SW 1271 (cell line): ENCODE data around the gene ATP8A1.

Source experiments
- DNase-seq, 2 experiments: peaks; one replicate each; lab custom pipeline; 2025; lab: John Stamatoyannopoulos, UW

ATP8A1 gene

GRCh38 chr4:42626629-42627146 is 30.2 kb downstream of the ATP8A1 start:
- no peak for DNase-seq

- DNase-seq: no peak
Measured at GRCh38 chr4:42625329-42625728, 31.6 kb downstream of the ATP8A1 start.

- no peak for DNase-seq
Measured at GRCh38 chr4:42624551-42624950, 32.4 kb downstream of the ATP8A1 start.

GRCh38 chr4:42618023-42618422 is 38.9 kb downstream of the ATP8A1 start:
- no peak for DNase-seq

GRCh38 chr4:42617030-42617429 is 39.9 kb downstream of the ATP8A1 start:
- no peak for DNase-seq

- DNase-seq: no peak
Measured at GRCh38 chr4:42616572-42616971, 40.3 kb downstream of the ATP8A1 start.

GRCh38 chr4:42615131-42615763 is 41.7 kb downstream of the ATP8A1 start:
- DNase-seq: no peak

- DNase-seq: no peak
Measured at GRCh38 chr4:42612898-42613297, 44.0 kb downstream of the ATP8A1 start.

- DNase-seq: no peak
Measured at GRCh38 chr4:42610941-42611340, 46.0 kb downstream of the ATP8A1 start.

GRCh38 chr4:42609051-42609450 is 47.9 kb downstream of the ATP8A1 start:
- no peak for DNase-seq

GRCh38 chr4:42608551-42608950 is 48.4 kb downstream of the ATP8A1 start:
- DNase-seq: no peak

- no peak for DNase-seq
Measured at GRCh38 chr4:42607011-42607726, 49.7 kb downstream of the ATP8A1 start.

GRCh38 chr4:42605264-42605663 is 51.6 kb downstream of the ATP8A1 start:
- no peak for DNase-seq

- DNase-seq: no peak
Measured at GRCh38 chr4:42603862-42604261, 53.0 kb downstream of the ATP8A1 start.

- DNase-seq: no peak
Measured at GRCh38 chr4:42600578-42600977, 56.3 kb downstream of the ATP8A1 start.

- DNase-seq: no peak
Measured at GRCh38 chr4:42596918-42597317, 60.0 kb downstream of the ATP8A1 start.

- DNase-seq: no peak
Measured at GRCh38 chr4:42594888-42595287, 62.0 kb downstream of the ATP8A1 start.

- no peak for DNase-seq
Measured at GRCh38 chr4:42588909-42589308, 68.0 kb downstream of the ATP8A1 start.

GRCh38 chr4:42586775-42587174 is 70.1 kb downstream of the ATP8A1 start:
- no peak for DNase-seq

GRCh38 chr4:42579903-42580302 is 77.0 kb downstream of the ATP8A1 start:
- no peak for DNase-seq

- DNase-seq: no peak
Measured at GRCh38 chr4:42578187-42578586, 78.7 kb downstream of the ATP8A1 start.

GRCh38 chr4:42574870-42575430 is 82.0 kb downstream of the ATP8A1 start:
- no peak for DNase-seq

- DNase-seq: no peak
Measured at GRCh38 chr4:42573249-42573648, 83.7 kb downstream of the ATP8A1 start.
